Skeletal muscle satellite cell (primary cell): ENCODE data around the gene SPSB2.
"Not testable (repeated sequence)": the region's sequence is repeated elsewhere in the genome, so short reads cannot be mapped to it uniquely, and the experiment has no call there.

Source experiments
- H3K27me3 ChIP-seq: 2 replicates; pipeline ENCODE4 v1.7.0; 2013; ENCODE audit warnings: low read length; ENCODE audit not compliant: control insufficient read depth, insufficient read depth
- H3K36me3 ChIP-seq: 2 replicates; pipeline ENCODE4 v1.7.0; 2013; ENCODE audit warnings: mild to moderate bottlenecking, control low read depth, low read length; ENCODE audit not compliant: insufficient read depth
- H3K4me1 ChIP-seq: 2 replicates; pipeline ENCODE4 v1.7.0; 2013; ENCODE audit warnings: low read length; ENCODE audit not compliant: control insufficient read depth, insufficient read depth
- H3K4me2 ChIP-seq: 2 replicates; pipeline ENCODE4 v1.7.0; 2013; ENCODE audit warnings: mild to moderate bottlenecking, low read length
- H3K4me3 ChIP-seq: 2 replicates; pipeline ENCODE4 v1.7.0; 2013; ENCODE audit warnings: low read length
- H3K9ac ChIP-seq: 2 replicates; pipeline ENCODE4 v1.7.0; 2013; ENCODE audit warnings: mild to moderate bottlenecking, low read depth, low read length, moderate library complexity
- H3K9me3 ChIP-seq: replicated peaks from 2 replicates; pipeline ENCODE4 v1.7.0; 2013; ENCODE audit warnings: mild to moderate bottlenecking, control low read depth, low read length

SPSB2 gene

DNA sequence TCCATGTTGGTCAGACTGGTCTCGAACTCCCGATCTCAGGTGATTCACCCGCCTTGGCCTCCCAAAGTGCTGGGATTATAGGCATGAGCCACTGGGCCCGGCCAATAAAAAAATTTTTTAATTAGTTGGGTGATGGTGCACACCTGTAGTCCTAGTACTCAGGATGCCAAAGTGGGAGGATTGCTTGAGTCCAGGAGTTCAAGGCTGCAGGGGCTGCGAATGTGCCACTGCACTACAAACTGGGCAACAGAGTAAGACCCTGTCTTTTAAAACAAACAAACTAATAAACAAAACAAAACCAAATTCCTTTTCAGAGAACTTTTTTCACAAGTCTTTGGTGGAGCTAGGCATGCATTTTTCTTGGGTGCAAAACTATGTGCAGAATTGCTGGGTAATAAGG, 10.1 kb upstream of the SPSB2 start:
- Histone ChIP-seq H3K9me3 (no peaks in the 10 kb centered on the region), H3K9ac (no peak overlapping the region), H3K36me3 (peaks cover 17% of the 10 kb centered on the region), H3K4me3 (no peak overlapping the region), H3K4me2 (no peak overlapping the region), H3K4me1 (no peaks in the 10 kb centered on the region), H3K27me3 (no peaks in the 10 kb centered on the region)

- not testable (repeated sequence) for H3K4me2 ChIP-seq, H3K9ac ChIP-seq, H3K4me3 ChIP-seq, H3K9me3 ChIP-seq, H3K27me3 ChIP-seq, H3K4me1 ChIP-seq
- peaks cover 13% of the 10 kb centered on the region for H3K36me3 ChIP-seq
These were observed 6.7 kb upstream of the SPSB2 start for GRCh38 chr12:6879824-6880223.

GRCh38 chr12:6874015-6874368, 889 bp upstream of the SPSB2 start:
- peaks cover 33% of the 10 kb centered on the region for H3K36me3 ChIP-seq
- H3K4me1 ChIP-seq: peaks cover 31% of the 10 kb centered on the region
- peak overlapping the region; percentile 99 for H3K4me2 ChIP-seq
- H3K27me3 ChIP-seq, H3K9me3 ChIP-seq: not testable (repeated sequence)
- peak overlapping the region; percentile 86 for H3K9ac ChIP-seq
- peak overlapping the region; percentile 81 for H3K4me3 ChIP-seq

- Histone ChIP-seq H3K36me3 (peaks cover 36% of the 10 kb centered on the region), H3K9me3 (no peaks in the 10 kb centered on the region), H3K27me3 (no peaks in the 10 kb centered on the region), H3K4me3 (peak overlapping the region; percentile 81), H3K9ac (peak overlapping the region; percentile 86), H3K4me1 (peaks cover 34% of the 10 kb centered on the region), H3K4me2 (peak overlapping the region; percentile 99)
These were observed 742 bp downstream of the SPSB2 start for GRCh38 chr12:6872073-6873048.

- Histone ChIP-seq H3K9ac (peak overlapping the region; percentile 86), H3K4me3 (peak overlapping the region; percentile 81), H3K27me3 (no peaks in the 10 kb centered on the region), H3K9me3 (no peaks in the 10 kb centered on the region), H3K36me3 (peaks cover 36% of the 10 kb centered on the region), H3K4me2 (peak overlapping the region; percentile 99), H3K4me1 (peaks cover 43% of the 10 kb centered on the region)
These were observed 1.8 kb downstream of the SPSB2 start for GRCh38 chr12:6871052-6871957.

GRCh38 chr12:6870304-6870703, 2.8 kb downstream of the SPSB2 start:
- not testable (repeated sequence) for H3K27me3 ChIP-seq, H3K4me2 ChIP-seq, H3K9ac ChIP-seq, H3K9me3 ChIP-seq, H3K4me3 ChIP-seq
- Histone ChIP-seq H3K4me1 (peaks cover 46% of the 10 kb centered on the region), H3K36me3 (peaks cover 46% of the 10 kb centered on the region)

DNA sequence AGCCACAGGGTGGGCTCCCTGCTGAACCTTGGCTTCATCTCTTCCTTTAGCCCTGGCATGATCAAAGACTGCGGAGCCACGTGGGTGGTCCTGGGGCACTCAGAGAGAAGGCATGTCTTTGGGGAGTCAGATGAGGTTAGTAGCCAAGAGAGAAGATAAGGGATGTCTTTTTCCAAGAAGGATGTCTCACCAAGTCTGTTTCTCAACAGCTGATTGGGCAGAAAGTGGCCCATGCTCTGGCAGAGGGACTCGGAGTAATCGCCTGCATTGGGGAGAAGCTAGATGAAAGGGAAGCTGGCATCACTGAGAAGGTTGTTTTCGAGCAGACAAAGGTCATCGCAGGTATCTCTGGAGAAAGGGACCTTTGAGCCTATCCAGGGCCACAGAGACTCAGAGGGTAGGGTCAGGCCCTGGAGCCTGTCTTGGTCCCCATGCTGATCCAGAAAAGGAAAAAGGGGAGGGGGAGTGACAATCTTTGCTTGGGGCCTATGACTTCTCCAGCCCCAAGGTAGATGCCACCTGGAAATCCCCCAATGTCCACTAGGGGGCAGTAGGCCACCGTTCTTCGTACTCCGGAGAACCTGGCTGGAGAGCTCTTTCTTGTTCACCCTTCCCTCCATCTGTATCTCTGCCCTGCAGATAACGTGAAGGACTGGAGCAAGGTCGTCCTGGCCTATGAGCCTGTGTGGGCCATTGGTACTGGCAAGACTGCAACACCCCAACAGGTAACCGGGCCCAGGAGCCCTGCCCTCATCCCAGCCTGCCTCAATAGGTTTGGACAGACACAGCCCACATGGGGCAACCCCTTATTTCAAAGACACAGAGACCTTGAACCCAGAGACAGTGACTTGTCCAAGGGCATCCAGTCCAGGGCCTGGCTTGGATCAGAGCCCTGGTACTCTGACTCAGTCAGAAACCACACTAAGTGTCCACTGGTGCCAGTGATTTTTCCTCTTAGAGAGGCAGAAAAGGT, 3.8 kb downstream of the SPSB2 start:
- Histone ChIP-seq H3K27me3 (no peaks in the 10 kb centered on the region), H3K9ac (peak overlapping the region; percentile 96), H3K9me3 (no peaks in the 10 kb centered on the region), H3K4me1 (peaks cover 46% of the 10 kb centered on the region), H3K4me3 (peak overlapping the region; percentile 97), H3K4me2 (peak overlapping the region; percentile 86), H3K36me3 (peaks cover 52% of the 10 kb centered on the region)

DNA sequence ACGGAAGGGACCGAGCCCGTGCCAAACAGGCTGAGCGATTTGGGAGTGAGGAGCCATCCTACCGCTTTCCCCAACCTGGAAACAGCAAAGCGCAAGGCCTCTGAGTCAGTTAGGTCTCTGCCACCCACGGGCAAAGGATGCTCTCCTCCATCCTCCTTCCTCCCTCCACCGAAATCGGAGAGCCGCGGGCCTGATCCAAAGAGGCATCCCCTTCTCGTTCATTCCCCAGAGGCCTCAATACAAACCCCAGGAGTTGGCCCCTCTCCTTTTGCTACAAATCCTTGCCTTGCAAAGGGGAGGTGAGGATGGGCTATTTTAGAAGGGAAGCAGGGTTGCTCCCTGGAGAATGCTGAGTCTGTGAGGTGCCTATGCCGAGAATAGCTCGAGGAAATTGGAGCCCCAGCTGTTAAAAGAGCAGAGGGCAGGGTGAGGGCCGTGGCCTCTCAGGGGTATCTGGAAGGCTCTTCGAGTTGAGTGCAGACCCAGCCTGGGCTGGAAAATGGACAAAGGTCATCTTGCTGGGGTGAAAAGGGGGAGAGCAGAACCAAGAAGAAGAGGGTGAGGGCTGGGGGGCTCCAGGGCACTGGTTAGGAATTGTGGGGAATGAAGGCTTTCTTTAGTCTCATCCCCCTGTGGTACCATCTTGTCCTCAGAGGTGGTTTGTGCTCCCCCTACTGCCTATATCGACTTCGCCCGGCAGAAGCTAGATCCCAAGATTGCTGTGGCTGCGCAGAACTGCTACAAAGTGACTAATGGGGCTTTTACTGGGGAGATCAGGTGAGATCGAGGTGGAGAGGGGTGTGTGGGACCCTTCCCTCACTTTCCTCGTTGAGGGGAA, 4.7 kb downstream of the SPSB2 start:
- Histone ChIP-seq H3K9ac (peak overlapping the region; percentile 96), H3K9me3 (no peaks in the 10 kb centered on the region), H3K4me3 (peak overlapping the region; percentile 97), H3K4me2 (peak overlapping the region; percentile 86), H3K27me3 (no peaks in the 10 kb centered on the region), H3K4me1 (peaks cover 46% of the 10 kb centered on the region), H3K36me3 (peaks cover 59% of the 10 kb centered on the region)

GRCh38 chr12:6867413-6868210, 5.5 kb downstream of the SPSB2 start, which contains the start of gene TPI1:
Gene TPI1 (plus strand): TSS chr12:6867531. CDS start chr12:6867567, 36 bp downstream.
- peaks cover 46% of the 10 kb centered on the region for H3K4me1 ChIP-seq
- H3K9ac ChIP-seq: peak within 1 kb of the TSS; percentile 96
- no peaks in the 10 kb centered on the region for H3K9me3 ChIP-seq
- H3K36me3 ChIP-seq: peaks cover 67% of the 10 kb centered on the region
- no peaks in the 10 kb centered on the region for H3K27me3 ChIP-seq
- H3K4me2 ChIP-seq: peak within 1 kb of the TSS; percentile 86
- peak within 1 kb of the TSS; percentile 97 for H3K4me3 ChIP-seq
